Panc1 (cell line): ENCODE measurements around the gene LTB4R. TPM values are rescaled to one million over a fixed set of nuclear protein-coding genes. Genes with fewer than 3 reads are reported as not detected.

Source experiments
- ATAC-seq: fragments of 200-7000 bp; cut with Tn5 transposase; 2 replicates; pipeline ENCODE4 v1.9.1; 2020; ENCODE audit warnings: mild to moderate bottlenecking, moderate library complexity
- BruUV-seq: library from RNA; stranded (reverse); fragments of 400-500 nt; replicated peaks from 2 replicates; lab custom pipeline; 2021; lab: Mats Ljungman, UMichigan
- CTCF ChIA-PET: fragments of 300-600 bp; sonication (Branson Sonifier 250); formaldehyde crosslinking; loops from one replicate; lab custom pipeline; 2022; ENCODE audit warnings: antibody characterized with exemption; lab: Charles Lee
- POLR2A ChIA-PET: fragments of 300-600 bp; sonication (Branson Sonifier 250); formaldehyde crosslinking; loops from one replicate; lab custom pipeline; 2022; ENCODE audit warnings: antibody characterized with exemption; lab: Charles Lee
- DNase-seq: peaks from one replicate; pipeline ENCODE4 v3.0.0-alpha.2; 2010; ENCODE audit warnings: low read depth, low spot score
- H3K27ac ChIP-seq: 2 replicates; pipeline ENCODE4 v1.5.1; 2011; ENCODE audit warnings: mild to moderate bottlenecking, low read length, inconsistent platforms
- H3K27me3 ChIP-seq: fragments of 200-500 bp; sonication (Bioruptor generic); 2 replicates; pipeline ENCODE4 v1.6.0; 2014; ENCODE audit warnings: low read length, inconsistent platforms; ENCODE audit not compliant: control insufficient read depth, insufficient read depth
- H3K36me3 ChIP-seq: fragments of 200-500 bp; sonication (Bioruptor generic); 2 replicates; pipeline ENCODE4 v1.5.1; 2014; ENCODE audit warnings: inconsistent platforms, mild to moderate bottlenecking, low read length, moderate library complexity; ENCODE audit not compliant: control insufficient read depth, insufficient read depth
- H3K4me1 ChIP-seq: 2 replicates; pipeline ENCODE4 v1.5.1; 2011; ENCODE audit warnings: inconsistent platforms, mild to moderate bottlenecking, low read length, moderate library complexity; ENCODE audit not compliant: control insufficient read depth, insufficient read depth
- H3K4me3 ChIP-seq, 2 experiments: 2 replicates each; pipeline ENCODE4 v1.5.1; 2011 to 2012; ENCODE audit warnings: low read depth in 2 of 2, low read length in 2 of 2, mild to moderate bottlenecking in 2 of 2, inconsistent platforms in 1 of 2, moderate library complexity in 1 of 2
- H3K9me3 ChIP-seq: fragments of 200-500 bp; sonication (Bioruptor generic); 2 replicates; pipeline ENCODE4 v1.5.1; 2014; ENCODE audit warnings: low read depth, mild to moderate bottlenecking, inconsistent platforms, low read length, moderate library complexity; ENCODE audit not compliant: control insufficient read depth, insufficient read depth
- POLR2AphosphoS5 ChIP-seq: IDR thresholded peaks from 2 replicates; pipeline ENCODE4 v1.6.1; 2012; ENCODE audit warnings: mild to moderate bottlenecking, low read depth, low read length, moderate library complexity
- SIN3A ChIP-seq: IDR thresholded peaks from 2 replicates; pipeline ENCODE4 v1.6.1; 2012; ENCODE audit warnings: low read depth, mild to moderate bottlenecking, low read length, moderate library complexity, borderline replicate concordance; ENCODE audit not compliant: insufficient read depth
- TCF7L2 ChIP-seq: IDR thresholded peaks from 2 replicates; pipeline ENCODE4 v1.6.1; 2011; ENCODE audit warnings: mild to moderate bottlenecking, low read depth, low read length, inconsistent platforms
- in situ Hi-C: cut with HindIII; loops from 2 replicates; pipeline ENCODE4 v1.10.0; 2016; ENCODE audit warnings: low sequenced_read_pairs, low pct_unique_long_range_greater_than_20kb
- intact Hi-C: fragments of 100-400 bp; cut with micrococcal nuclease; formaldehyde crosslinking; loops from one replicate; pipeline ENCODE4 v1.10.0; 2022; ENCODE audit not compliant: unreplicated experiment
- total RNA-seq: library from RNA; stranded (reverse); gene quantifications from one replicate; pipeline ENCODE4 v1.2.1, GENCODE V29; 2021; ENCODE audit not compliant: unreplicated experiment
- TF ChIP-seq, protein P1 (sequence below), 2 experiments: IDR thresholded peaks; 2 replicates each; pipeline ENCODE4 v1.6.1; 2011 to 2012; ENCODE audit warnings: low read depth in 2 of 2, control low read depth in 1 of 2, low read length in 1 of 2, mild to moderate bottlenecking in 1 of 2, moderate library complexity in 1 of 2; ENCODE audit not compliant: insufficient read depth in 1 of 2
- TF ChIP-seq, protein P2 (sequence below): fragments of 450-650 bp; IDR thresholded peaks from 2 replicates; pipeline ENCODE4 v1.5.1; 2017; ENCODE audit warnings: mild to moderate bottlenecking

LTB4R gene
- total RNA-seq, 1 experiment from 2014 or later: 4.8 TPM

DNA sequence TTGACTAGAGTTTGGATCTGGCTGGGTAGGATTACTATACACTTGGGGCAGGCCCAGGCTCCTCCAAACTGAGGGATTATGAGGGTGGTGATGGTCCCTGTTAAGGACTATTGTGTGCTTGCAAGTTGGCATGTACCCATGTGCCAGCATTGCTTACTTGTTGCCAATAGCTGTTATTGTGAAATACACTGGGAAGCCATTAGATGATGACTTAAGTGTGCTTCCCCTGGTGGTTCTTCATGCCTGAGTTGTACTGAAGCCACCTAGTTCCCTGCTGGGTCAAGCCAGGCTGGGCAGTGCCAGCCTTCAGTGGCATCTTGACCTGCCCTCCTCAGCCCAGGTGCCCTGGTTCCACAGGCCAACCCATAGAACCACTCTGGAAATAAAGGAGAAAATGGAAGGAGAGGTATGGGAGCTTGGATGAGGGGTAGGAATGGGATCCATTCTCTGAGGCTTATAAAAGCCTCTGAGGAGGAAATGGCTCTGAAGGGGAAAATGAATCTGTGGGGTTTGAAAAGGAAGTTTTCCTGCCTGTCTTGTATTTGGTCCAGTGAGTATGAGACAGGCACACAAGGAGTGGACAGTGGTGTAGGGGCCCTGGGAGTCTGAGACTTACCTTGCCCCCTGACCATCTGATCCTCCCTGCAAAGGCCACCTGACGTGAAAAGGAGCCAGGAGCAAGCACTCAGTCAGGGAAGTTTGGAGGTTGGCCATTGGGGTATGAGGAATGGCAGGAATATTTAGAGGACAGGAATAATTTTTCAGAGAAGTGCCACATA, 724 bp downstream of the LTB4R start:
- no peaks in the 10 kb centered on the region for H3K27me3 ChIP-seq
- no peak overlapping the region for H3K4me3 ChIP-seq
- in situ Hi-C loops: no loop called here
- H3K27ac ChIP-seq: no peak overlapping the region
- no peaks in the 10 kb centered on the region for H3K4me1 ChIP-seq
- ChIA-PET POLR2A (interaction anchor here (0.5 kb wide), 1 partner anchor 71 kb away, joined by 3 read pairs; no protein-coding TSS in a partner anchor), CTCF (no interaction called here)
- no peak for TF ChIP-seq SIN3A
- TF ChIP-seq, protein P1, sequence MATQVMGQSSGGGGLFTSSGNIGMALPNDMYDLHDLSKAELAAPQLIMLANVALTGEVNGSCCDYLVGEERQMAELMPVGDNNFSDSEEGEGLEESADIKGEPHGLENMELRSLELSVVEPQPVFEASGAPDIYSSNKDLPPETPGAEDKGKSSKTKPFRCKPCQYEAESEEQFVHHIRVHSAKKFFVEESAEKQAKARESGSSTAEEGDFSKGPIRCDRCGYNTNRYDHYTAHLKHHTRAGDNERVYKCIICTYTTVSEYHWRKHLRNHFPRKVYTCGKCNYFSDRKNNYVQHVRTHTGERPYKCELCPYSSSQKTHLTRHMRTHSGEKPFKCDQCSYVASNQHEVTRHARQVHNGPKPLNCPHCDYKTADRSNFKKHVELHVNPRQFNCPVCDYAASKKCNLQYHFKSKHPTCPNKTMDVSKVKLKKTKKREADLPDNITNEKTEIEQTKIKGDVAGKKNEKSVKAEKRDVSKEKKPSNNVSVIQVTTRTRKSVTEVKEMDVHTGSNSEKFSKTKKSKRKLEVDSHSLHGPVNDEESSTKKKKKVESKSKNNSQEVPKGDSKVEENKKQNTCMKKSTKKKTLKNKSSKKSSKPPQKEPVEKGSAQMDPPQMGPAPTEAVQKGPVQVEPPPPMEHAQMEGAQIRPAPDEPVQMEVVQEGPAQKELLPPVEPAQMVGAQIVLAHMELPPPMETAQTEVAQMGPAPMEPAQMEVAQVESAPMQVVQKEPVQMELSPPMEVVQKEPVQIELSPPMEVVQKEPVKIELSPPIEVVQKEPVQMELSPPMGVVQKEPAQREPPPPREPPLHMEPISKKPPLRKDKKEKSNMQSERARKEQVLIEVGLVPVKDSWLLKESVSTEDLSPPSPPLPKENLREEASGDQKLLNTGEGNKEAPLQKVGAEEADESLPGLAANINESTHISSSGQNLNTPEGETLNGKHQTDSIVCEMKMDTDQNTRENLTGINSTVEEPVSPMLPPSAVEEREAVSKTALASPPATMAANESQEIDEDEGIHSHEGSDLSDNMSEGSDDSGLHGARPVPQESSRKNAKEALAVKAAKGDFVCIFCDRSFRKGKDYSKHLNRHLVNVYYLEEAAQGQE (IDR thresholded peaks at IDR 0.05; ENCODE audit: insufficient read depth in 1 of 2, low read depth in 2 of 2, low read length in 1 of 2): no peak
- no peak for TF ChIP-seq POLR2AphosphoS5
- TF ChIP-seq TCF7L2: no peak
- TF ChIP-seq, protein P2, sequence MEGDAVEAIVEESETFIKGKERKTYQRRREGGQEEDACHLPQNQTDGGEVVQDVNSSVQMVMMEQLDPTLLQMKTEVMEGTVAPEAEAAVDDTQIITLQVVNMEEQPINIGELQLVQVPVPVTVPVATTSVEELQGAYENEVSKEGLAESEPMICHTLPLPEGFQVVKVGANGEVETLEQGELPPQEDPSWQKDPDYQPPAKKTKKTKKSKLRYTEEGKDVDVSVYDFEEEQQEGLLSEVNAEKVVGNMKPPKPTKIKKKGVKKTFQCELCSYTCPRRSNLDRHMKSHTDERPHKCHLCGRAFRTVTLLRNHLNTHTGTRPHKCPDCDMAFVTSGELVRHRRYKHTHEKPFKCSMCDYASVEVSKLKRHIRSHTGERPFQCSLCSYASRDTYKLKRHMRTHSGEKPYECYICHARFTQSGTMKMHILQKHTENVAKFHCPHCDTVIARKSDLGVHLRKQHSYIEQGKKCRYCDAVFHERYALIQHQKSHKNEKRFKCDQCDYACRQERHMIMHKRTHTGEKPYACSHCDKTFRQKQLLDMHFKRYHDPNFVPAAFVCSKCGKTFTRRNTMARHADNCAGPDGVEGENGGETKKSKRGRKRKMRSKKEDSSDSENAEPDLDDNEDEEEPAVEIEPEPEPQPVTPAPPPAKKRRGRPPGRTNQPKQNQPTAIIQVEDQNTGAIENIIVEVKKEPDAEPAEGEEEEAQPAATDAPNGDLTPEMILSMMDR: no peak
- DNase-seq (no peak), ATAC-seq (no peak)
- BruUV-seq: no TSS peak
- H3K9me3 ChIP-seq: no peaks in the 10 kb centered on the region
- H3K36me3 ChIP-seq: no peaks in the 10 kb centered on the region
- intact Hi-C loops: no loop called here

DNA sequence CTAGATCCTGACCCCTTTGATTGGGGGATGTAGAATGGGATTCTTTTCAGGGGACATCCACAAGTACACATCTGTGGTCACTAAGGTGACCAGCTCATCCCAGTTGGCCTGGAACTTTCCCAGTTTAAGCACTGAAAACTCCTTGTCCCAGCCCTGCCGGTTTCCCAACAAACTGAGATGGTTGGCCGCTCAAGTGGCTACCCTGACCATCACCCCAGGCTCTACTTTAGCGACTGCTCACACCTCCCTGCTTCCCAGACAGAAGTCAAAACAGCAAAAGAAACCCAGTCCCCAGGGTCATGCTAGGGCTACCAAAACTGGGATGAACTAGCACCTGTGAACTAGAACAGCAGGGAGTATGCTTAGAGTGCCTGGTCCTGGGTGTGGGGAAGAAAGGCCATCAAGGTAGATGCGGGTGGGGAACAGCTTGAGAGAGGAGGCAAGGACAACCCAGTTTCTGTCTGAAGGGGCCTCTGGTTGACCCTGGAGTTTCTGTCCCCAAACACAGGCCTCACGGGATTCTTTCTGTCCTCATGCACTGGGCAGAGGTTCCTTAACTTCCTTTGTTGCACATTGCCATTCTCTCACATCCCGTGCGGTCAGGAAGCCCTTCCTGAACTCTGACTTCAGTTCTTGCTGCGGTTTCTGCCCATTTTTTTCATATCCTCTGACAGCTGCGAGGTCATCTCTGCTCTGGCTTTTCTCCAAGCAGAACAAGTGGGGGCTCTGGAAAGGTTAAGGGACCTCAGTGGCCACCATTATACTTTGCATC, 1.6 kb downstream of the LTB4R start:
- H3K9me3 ChIP-seq: no peaks in the 10 kb centered on the region
- TF ChIP-seq TCF7L2 (no peak), SIN3A (no peak), POLR2AphosphoS5 (no peak)
- TF ChIP-seq, protein P2: no peak
- TF ChIP-seq, protein P1 (IDR thresholded peaks at IDR 0.05; ENCODE audit: insufficient read depth in 1 of 2, low read depth in 2 of 2, low read length in 1 of 2): no peak
- intact Hi-C loops: no loop called here
- no peaks in the 10 kb centered on the region for H3K36me3 ChIP-seq
- no peak for ATAC-seq
- no peak overlapping the region for H3K27ac ChIP-seq
- H3K4me1 ChIP-seq: no peaks in the 10 kb centered on the region
- no peak overlapping the region for H3K4me3 ChIP-seq
- DNase-seq: no peak
- POLR2A ChIA-PET: no interaction called here
- BruUV-seq: TSS peak; percentile 47
- H3K27me3 ChIP-seq: no peaks in the 10 kb centered on the region
- in situ Hi-C loops: no loop called here
- CTCF ChIA-PET: no interaction called here
